GM18870 (cell line): Measurements from ENCODE around the gene UFC1.

ENCODE experiments used
- ATAC-seq: cut with Tn5 transposase; IDR thresholded peaks from one replicate; pipeline ENCODE4 v1.9.1; 2021; ENCODE audit warnings: moderate library complexity; ENCODE audit not compliant: unreplicated experiment

Gene UFC1

DNA sequence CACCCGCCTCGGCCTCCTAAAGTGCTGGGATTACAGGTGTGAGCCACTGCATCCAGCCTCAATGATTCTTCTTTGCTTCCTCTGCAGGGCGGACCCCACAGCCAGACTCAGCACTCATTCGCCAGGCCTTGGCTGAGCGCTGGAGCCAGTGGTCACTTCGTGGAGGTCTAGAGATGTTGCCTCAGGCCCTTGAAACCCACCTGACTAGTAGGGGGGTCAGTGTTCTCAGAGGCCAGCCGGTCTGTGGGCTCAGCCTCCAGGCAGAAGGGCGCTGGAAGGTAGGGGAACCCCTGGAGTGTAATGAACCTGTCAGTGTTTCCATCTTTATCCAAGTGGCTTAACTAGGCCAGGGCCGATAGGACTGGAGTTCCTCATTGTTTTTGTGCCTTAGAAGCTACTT is 15.1 kb downstream of the UFC1 start:
- no peak for ATAC-seq

DNA sequence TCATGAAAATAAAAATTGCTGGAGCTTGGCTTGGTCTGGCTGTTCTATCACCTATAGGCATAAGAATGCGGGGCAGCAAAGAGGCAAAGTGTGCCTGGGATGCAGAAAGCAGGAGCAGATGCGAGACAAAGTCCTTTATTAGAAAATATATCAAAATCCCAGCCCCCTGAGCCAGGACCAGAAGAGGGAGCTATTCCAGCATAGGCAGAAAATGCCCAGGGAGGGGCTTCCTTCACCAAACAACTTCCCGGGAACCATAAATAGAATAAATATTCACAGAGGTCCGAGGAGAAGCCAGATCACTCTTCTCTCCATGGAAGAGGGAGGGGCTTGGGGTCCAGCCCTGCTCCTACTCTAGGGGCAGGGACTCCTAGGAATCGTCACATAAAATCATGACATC is 17.4 kb downstream of the UFC1 start:
- no peak for ATAC-seq

DNA sequence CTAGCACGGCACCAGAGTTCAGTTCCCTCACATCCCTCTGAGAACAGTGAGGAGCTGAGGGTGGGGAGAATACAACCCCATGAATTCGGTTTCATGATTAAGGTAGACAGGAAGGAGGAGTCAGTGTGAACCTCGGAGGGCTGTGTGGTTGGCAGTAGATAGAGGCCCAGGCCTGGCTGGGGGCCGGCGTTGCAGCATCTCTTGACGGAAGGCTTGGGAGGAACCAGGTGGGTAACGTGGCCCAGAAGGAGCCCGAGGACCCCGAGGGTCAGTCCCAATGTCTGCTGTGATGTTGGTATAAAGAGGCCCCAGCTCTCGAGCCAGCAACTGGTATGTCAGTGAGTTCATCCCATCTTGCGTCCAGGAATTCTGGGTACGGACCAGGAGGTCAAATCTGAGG is 17.9 kb downstream of the UFC1 start:
- ATAC-seq, result no peak

DNA sequence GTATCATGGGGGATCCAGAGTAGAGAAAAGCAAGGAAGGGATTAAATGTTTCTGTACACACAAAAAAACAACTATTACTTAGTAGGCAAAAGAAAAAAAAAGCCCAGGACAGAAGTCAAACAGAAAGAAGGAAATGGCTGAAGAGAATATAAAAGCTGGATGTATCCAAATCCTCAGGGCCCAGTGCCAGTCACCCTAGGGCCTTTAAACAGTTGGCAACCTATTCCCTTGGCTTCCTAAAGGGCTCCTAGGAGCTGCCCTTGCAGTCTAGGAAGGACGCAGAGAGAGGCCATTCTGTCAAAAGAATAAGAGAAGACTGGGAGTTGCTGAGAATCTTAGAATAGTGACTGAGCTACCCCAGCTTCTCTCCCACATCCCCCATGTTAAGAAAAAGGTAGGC is 18.6 kb downstream of the UFC1 start:
- no peak for ATAC-seq

DNA sequence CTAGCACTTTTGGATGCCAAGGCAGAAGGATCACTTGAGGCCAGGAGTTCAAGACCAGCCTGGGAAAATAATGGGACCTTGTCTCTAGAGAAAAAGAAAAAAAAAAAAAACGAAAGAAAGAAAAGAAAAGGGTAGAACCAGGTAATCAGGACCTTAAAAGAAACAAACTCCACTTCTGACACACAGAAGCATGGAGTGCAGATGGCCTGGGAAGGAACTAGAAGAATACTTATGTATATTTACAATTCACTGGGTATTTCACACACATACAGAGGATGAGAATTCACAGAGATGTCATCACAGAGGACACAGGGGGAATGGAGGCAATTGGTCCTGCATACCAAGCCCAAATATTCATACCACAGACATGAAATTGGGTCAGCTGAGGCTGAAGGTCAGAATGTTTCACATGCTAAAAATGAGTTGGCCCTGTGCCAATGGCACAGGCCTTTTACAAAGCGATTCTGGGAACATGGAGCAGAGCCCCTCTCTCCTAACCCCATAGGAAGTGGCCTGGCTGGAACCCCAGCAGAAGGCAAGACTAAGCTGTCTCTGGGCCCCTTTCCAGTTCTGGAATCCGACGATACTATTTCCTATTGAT is 19.1 kb downstream of the UFC1 start:
- no peak for ATAC-seq

DNA sequence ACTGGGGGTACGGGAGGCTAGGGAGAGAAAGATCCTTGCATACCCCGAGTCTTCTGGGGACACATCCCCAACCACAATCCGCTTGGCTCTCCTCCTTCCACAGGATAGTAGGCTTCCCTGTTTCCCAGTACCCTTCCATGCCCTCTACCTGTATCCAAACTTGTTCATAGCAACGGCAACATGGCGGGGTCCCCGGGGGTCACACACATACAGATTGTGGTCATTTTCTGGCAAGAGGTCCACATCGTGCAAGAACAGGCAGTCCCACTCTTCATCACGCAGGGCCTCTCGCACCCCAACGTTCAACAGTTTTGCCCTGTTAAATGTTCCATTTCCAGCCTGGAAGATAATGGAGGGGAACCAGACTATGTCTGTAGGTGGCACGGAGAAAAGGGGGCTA is 19.9 kb downstream of the UFC1 start:
- no peak for ATAC-seq

DNA sequence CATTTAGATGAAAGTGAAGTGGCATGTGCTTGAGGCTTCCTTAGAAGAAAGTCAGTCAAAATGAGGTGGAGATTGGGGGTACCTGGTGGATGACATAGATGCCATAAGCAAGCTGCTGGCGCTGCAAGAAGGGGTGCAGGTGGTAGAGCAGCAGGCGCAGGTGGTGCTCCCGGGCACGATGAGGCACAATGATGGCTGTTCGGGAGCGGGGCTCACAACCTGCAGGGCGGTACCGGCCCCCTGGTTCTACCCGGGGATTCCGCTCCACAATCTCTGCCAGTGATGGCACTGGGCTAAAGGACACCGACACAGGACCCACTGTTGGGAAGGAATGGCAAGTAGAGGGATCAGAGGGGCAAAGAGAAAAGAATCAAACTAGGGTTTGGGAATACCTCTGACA is 21.1 kb downstream of the UFC1 start:
- no peak for ATAC-seq

DNA sequence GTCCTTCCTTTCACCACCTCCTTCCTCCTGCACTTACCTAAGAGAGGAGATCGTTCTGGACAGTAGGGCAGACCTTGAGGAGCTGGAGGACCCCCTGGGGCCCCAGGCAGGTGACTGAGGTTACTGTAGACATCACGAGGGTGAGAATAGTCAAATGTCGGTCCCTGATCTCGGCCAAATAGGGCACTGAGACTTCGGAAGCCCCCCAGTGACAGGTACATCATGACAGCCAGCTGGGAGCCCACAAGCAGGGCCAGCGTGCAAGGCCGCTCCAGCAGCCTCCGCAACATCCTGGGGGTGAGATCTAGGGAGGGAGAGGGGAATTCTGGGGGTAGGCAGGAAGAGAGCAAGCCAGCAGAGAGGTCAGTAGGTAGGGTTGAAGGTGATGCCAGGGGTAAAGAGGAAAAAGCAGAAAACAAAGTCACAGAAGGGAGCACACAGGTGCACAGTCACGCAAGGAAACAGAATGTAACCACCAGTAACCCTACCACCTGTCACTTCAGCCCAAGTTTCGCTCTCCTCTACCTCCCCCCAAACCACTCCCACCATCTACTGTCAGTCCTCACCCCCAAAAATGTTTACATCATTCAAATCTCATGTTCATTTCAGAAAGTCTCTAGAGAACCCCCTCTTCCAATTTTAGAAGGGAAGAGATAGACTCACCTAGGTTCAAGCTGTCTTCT is 22.1 kb downstream of the UFC1 start:
- no peak for ATAC-seq

DNA sequence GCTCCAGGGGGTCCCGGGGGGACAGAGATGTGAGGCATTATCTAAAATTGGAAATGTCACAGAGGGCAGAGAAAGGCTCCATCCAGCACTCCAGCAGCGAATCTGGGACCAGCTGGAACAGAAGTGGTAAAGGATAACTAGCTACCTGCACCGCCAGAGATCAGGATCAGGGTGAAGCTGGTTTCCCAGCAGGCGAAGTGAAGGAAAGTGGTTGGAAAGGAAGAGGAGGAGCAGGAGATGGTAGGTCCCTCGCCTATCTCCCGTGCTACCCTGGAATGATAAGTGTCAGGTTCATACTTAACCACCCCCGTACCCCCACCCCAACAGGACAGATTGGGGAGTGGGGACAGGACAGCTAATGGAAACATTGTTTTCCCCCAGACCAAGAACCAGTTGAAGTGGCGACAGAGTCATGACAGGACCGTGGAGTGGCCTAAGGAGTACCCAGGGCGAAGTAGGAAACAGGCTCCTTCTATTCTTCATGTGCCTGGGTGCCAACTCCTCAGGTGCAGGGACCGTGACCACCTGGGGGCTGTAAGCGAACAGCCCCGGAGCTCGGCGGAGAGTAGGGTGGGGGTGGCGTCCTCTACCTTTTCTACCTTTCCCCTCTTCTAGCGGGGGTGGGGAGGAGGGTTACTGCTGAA is 22.8 kb downstream of the UFC1 start:
- ATAC-seq, result no peak

DNA sequence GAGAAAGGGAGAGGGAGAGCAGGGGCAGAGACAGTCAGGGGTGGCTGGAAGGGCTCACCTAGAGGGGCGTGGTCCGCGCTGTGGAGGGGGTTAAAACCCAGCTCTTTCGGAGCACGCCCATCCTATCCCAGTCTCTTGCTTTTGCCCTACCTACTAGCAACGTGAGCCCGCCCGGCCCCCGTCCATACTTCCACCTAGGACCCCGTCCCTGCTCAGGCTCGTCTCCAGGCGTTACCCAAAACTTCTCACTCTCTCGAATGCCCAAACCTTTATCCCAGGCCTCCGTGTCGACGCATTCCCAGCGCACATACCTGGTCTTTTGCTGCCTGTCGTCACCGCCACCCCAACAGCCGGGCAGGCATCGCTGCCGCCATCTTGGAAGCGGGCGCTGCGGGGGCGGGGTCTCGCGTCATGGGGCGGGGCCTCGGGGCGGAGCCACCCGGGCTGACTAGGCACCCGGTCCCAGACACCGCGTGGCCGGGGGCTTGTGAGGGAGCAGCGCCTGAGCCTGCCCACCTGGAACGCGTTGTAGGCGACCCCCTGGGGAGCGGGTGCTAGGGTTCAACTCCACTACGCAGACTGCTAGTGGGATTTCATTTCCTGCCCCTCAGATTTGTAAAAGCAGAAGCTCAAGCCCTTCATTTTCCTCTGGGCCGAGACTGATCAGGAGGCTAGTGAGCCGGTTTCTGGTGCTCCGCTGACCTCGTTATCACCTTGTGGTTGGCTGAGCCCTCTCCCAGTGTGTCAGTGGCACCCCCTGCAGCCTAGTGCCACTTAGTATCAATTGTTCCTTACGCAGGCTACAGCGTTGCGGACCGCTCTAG is 23.5 kb downstream of the UFC1 start, which contains the start of gene B4GALT3:
Gene B4GALT3 (minus strand): TSS at position 396 of the 824 bp plus-strand sequence. CDS start 1,447 bp downstream, outside the sequence.
- peak; percentile 56 for ATAC-seq

DNA sequence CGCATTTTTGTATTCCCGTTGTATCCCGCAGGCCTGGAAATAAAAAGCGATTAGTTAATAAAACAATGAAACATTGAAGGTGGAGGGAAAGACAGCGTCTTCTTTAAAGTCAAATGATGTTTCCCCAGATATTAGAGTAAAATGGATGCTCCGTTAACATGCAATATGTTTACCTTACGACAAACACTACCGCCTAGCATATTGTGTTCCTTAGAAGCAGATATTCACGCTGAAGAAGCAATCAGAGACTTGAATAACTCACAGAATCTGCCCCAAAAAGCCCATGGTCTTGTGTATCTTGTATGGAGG is 24.1 kb downstream of the UFC1 start:
- ATAC-seq, result no peak

DNA sequence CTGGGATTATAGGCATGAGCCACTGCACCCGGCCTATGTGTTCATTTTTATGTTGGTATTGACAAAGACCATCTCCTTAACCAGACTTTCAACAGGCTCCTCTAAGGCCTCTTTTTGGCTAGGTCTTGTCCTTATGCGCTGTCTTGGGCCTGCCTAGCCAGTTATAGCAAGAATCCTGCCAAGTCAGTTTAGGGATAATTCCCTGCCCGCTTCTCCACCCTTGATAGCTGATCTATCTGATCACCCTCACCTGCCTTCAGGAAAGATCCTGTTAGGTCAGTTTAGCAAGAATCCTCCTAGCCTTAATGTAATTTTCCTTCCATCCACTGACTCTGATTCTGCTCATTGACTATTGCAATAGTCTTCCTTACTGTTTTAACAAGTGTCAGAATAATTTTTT is 25.9 kb downstream of the UFC1 start:
- ATAC-seq, result no peak

DNA sequence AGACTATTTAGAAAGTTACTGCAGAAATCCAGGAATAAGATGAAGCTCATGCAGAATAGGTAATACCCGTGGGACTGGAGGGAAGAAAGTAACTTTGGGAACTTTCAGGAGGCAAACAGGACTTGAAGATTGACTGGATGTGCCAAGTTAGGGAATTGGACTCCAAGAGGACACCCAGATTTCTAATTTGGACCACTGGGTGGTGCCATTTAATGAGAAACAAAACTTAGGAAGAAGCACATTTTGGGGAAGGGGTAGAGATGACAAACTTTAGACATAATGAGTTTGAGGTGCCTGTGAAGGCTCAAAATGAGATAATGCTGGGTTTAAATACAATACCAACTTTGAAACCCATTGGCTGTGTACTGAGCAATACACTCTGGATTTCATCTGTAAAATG is 26.9 kb downstream of the UFC1 start:
- no peak for ATAC-seq

DNA sequence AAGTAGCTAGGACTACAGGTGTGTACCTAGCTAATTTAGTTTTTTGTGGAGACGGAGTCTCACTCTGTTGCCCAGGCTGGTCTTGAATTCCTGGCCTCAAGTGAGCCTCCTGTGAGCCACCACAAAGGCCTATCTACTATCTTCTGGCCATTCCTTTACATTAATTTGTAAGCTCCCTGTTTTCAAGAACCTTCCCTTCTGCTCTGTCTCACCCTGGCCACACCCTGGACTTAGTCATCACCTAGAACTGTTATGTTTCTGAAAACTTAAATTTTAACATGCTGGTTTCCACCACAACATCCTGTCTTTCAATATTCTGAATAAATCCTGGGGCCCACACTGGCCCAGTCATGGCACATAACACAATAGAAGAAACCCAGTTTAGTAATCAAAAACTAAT is 28.4 kb downstream of the UFC1 start:
- peak; percentile 45 for ATAC-seq

DNA sequence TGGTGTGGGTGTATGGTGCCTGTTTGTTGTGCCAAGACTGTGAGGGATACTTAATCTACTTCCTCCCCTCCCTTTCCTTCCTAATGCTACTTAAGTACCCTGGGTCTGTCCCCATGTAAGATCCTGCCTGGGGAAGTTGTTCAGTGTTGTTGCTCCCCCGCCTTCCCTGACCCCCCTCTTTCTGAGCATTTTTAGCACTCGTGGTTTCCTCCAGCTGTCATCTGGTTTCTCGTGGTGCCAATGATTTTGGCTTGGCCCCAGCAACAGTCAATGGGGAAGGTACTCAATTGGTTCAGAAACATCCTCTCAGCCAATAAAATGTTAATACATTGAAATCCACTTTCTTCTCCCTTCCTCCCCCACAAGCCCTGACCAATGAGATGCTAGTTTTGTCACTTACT is 31.5 kb downstream of the UFC1 start:
- ATAC-seq, result peak; percentile 72

DNA sequence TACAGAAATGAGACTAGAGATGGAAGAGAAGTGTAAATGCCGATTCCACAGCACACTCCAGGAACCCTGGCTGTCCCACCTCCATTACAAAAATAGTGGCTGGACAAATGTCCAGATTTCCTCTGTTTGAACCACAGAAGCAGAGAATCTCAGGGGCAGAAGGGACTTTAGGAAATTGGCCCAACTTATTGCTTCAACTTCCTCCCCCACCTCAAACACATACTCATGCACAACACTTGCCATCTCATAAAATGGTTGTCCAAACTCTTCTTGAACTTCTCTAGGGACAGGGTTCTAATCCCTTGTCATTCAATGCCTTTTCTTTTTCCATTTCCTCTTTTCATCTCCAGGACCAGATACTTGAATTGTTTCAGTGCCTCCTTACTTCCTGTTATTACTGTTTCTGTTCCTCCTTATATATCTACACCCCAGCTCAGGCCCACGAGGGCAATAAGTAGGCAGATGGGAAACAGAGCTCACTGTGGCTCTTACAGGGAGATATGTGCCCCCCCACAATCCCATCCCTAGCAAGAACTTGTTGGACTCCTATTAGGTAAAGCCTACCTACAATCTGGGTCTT is 32.0 kb downstream of the UFC1 start:
- ATAC-seq, result peak; percentile 16

DNA sequence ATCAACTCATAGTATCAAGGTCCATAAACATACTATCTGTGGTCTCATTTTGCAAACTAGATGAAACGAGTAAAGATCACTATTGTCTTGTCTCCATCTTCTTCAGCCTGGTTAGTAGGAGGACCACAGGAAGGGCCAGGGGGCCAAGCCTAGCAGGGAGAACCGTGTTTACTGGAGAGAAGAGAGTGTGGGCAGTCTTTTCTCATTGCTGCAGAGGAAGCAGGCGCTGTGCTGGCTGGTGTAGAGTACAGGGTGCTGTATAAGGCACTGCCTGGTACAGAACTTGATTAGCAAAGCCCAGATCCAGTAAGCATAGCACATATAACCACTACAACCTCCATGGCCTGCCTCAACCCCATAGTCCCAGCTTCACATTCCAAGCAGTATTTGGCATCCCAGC is 33.5 kb downstream of the UFC1 start:
- ATAC-seq, result no peak

DNA sequence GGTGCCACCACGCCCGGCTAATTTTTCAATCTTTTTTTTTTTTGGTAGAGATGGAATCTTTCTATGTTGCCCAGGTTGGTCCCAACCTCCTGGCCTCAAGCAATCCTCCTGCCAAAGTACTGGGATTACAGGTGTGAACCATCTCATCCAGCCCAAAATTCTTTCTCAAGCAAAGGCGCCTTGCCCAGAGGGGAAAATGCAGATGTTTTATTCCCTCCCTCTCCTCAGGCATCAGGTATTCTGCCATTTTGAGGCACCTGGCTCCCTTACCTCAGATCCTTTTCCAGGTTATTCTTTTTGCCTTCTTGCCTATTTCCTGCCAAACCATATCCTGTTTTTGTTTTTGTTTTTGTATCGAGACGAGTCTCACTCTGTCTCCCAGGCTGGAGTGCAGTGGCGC is 34.6 kb downstream of the UFC1 start:
- ATAC-seq, result no peak

DNA sequence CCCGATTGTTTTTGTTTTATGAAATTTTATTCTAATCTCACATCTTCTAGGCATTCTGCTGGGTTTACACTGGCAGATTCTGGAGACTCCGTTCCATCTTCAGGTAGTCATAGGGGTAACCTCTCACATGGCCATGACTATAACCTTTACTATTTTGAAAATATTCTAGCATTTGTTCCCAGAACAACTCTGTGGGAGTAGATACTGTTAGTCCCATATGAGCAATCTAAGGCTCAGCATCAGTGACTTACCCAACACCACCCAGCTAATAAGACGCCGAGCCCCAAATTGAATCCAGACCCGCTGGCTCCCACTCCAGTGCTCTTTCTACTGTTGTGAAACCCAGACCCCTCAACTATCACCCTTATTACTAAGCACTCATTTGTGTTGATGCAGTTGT is 35.3 kb downstream of the UFC1 start:
- no peak for ATAC-seq

DNA sequence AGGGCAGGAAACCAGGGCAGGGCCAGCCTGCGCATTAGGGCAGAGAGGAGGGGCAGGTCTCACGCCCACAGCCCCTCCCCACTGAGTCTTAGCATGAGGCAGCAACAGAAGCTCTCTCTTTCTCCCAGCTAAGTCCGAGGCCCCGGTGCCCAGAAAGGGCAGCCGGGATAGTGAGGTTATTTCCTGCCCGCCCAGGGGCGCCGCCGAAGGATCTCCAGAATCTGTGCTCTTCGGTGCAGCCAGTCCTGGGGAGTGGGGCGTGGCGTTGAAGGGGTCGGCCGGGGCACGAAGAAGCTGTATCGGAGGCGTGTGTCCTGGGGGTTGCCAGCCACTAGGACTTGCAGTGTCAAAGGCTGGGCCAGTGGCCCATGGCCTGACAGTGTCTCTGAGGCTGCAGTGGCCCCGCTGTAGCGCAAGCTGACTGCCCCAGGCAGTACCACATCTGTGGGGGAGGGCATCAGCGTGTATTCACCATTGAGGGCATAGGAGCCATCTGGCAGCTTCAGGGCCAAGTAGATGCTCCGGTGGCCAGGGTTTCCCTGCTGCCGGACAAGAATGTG is 37.3 kb downstream of the UFC1 start:
- ATAC-seq, result no peak

DNA sequence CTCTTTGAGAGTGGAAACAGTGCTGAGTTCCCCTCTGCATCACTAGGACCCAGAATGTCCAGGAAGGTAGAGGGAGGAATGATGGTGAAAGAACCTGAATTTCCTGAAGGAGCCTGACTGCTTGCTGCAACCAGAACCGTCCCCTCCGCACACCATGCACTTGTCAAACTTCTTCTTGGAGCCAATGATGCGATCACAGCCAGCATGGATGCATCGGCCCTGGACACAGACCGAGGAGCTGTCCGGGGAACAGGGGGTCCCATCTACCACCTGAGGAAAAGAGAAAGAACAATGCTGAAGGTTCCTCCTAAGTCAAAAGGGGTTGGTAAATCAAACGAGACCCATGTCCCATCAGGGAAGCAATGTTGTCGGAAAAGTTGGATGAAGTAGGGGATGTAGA is 38.2 kb downstream of the UFC1 start:
- ATAC-seq, result no peak
